Ishikawa (cell line): ENCODE data around the gene IL15RA.
A peak's percentile ranks its signal among the peaks of the same experiment; 100 is the strongest.

Experiments
- EP300 ChIP-seq: IDR thresholded peaks from 2 replicates; pipeline ENCODE4 v1.6.1; 2012; ENCODE audit warnings: borderline replicate concordance
- FOXM1 ChIP-seq: IDR thresholded peaks from 2 replicates; pipeline ENCODE4 v1.6.1; 2012; ENCODE audit warnings: low read depth, borderline replicate concordance
- MAX ChIP-seq: IDR thresholded peaks from 2 replicates; pipeline ENCODE4 v1.6.1; 2012
- RAD21 ChIP-seq: IDR thresholded peaks from 2 replicates; pipeline ENCODE4 v1.6.1; 2012; ENCODE audit warnings: low read depth
- REST ChIP-seq: IDR thresholded peaks from 2 replicates; pipeline ENCODE4 v1.6.1; 2012; ENCODE audit warnings: low read depth, mild to moderate bottlenecking
- TAF1 ChIP-seq: IDR thresholded peaks from 2 replicates; pipeline ENCODE4 v1.6.1; 2012; ENCODE audit warnings: low read depth, mild to moderate bottlenecking
- TCF12 ChIP-seq: IDR thresholded peaks from 2 replicates; pipeline ENCODE4 v1.6.1; 2012; ENCODE audit warnings: low read depth
- USF1 ChIP-seq: IDR thresholded peaks from 2 replicates; pipeline ENCODE4 v1.6.1; 2012
- YY1 ChIP-seq: IDR thresholded peaks from 2 replicates; pipeline ENCODE4 v1.6.1; 2012; ENCODE audit warnings: low read depth
- ZBTB7A ChIP-seq: IDR thresholded peaks from 2 replicates; pipeline ENCODE4 v1.6.1; 2012; ENCODE audit warnings: low read depth

DNA sequence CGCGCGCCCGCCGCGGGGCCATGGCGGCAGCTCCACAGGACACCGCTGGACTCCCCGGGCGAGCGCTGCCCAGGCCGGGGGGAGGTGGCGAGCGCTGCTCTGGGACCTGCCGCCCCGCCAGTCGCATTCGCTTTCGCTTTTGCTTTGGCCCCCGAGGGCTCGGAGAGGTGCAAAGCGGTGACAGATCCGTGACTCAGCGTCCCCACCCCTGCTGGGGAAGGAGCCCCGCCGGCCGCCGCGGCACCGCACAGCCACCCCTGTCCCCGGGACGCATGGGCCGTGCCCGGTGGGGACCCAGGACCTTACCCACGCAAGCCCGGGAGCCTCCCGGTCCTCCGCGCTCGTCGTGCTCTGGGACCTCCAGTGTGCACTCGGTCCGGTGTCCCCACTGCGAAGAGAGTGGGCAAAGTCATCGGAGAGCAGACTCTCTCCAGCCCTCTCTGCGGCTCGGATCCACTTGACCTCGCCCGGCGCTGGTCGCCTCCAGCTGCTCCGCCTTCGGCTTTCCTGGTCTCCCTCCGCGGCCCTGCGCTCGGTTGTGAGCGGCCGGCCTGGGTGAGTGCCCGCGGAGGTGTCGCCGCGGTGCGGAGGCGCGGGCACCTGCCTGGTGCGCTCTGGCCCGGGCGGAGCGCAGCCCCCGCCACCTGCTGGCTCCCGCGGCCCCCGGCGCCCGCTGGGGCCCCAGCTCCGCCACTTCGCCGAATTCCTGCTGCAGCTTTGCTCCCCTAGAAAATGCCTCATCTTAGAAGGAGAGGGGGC, at the start of gene IL15RA:
- TF ChIP-seq MAX (peak; percentile 41), EP300 (no peak), RAD21 (no peak), REST (no peak), TAF1 (no peak), FOXM1 (no peak), USF1 (no peak), YY1 (no peak), TCF12 (0 out of 2 replicates have a peak, but pooled peaks have one; percentile 11), ZBTB7A (peak; percentile 63)
